Measurements from ENCODE around the gene BCL2.

GRCh38 chr18:63254716-63255399 lies 64.7 kb downstream of the BCL2 start:
- TF ChIP-seq USF1 (CRISPR knock-in tag; IDR thresholded peaks at IDR 0.05), result no peak
- TF ChIP-seq BHLHE40 (IDR thresholded peaks at IDR 0.05; ENCODE audit: low read length), result no peak
- TF ChIP-seq LEF1 (IDR thresholded peaks at IDR 0.05), result no peak
- no peak for TF ChIP-seq ETV1 (tag; conservative IDR thresholded peaks at IDR 0.05; ENCODE audit: low read depth)
- TF ChIP-seq CTCF (IDR thresholded peaks at IDR 0.05 in 2 of 3, conservative IDR thresholded peaks at IDR 0.05 in 1 of 3; ENCODE audit: insufficient read depth in 2 of 3, low read depth in 1 of 3, low read length in 3 of 3), result no peak
- no peak for TF ChIP-seq ZNF282 (CRISPR knock-in tag; IDR thresholded peaks at IDR 0.05)
- no peak for TF ChIP-seq DACH1 (IDR thresholded peaks at IDR 0.05; ENCODE audit: partially characterized antibody)
- no peak for TF ChIP-seq ZNF263 (CRISPR knock-in tag; IDR thresholded peaks at IDR 0.05; ENCODE audit: borderline replicate concordance)
- no peak for TF ChIP-seq GABPA (tag; conservative IDR thresholded peaks at IDR 0.05; ENCODE audit: low read depth)
- TF ChIP-seq MNT (conservative IDR thresholded peaks at IDR 0.05), result no peak

All from K562 (cell line).